HL-60 (cell line): ENCODE data around the gene KIAA0232.

Experiments used
- DNase-seq, 2 experiments: peaks; one replicate each; pipeline ENCODE4 v3.0.0-alpha.2; 2010 to 2020; ENCODE audit warnings: low read depth in 1 of 2, low spot score in 1 of 2
- H3K27ac ChIP-seq: fragments of 250-450 bp; sonication (Bioruptor Pico); replicated peaks from 2 replicates; pipeline ENCODE4 v1.5.1; 2020; ENCODE audit warnings: mild to moderate bottlenecking, moderate library complexity
- H3K27me3 ChIP-seq: fragments of 250-450 bp; sonication (Bioruptor Pico); 2 replicates; pipeline ENCODE4 v1.5.1; 2021; ENCODE audit warnings: mild to moderate bottlenecking, moderate library complexity; ENCODE audit not compliant: insufficient read depth, poor library complexity, severe bottlenecking
- H3K4me3 ChIP-seq: replicated peaks from 2 replicates; pipeline ENCODE4 v1.5.1; 2011; ENCODE audit warnings: mild to moderate bottlenecking, control low read depth, low read length; ENCODE audit not compliant: insufficient read depth
- CTCF ChIP-seq: IDR thresholded peaks from one replicate; pipeline ENCODE4 v1.5.1; 2011; ENCODE audit warnings: low read length, control low read depth, inconsistent platforms; ENCODE audit not compliant: insufficient read depth
- GABPA ChIP-seq: IDR thresholded peaks from 2 replicates; pipeline ENCODE4 v1.6.1; 2012; ENCODE audit warnings: low read depth
- POLR2AphosphoS5 ChIP-seq: IDR thresholded peaks from 2 replicates; pipeline ENCODE4 v1.6.1; 2012; ENCODE audit warnings: low read depth
- REST ChIP-seq: IDR thresholded peaks from 2 replicates; pipeline ENCODE4 v1.6.1; 2012; ENCODE audit warnings: low read depth; ENCODE audit not compliant: insufficient replicate concordance
- SPI1 ChIP-seq: IDR thresholded peaks from 2 replicates; pipeline ENCODE4 v1.6.1; 2012; ENCODE audit warnings: low read depth, mild to moderate bottlenecking, borderline replicate concordance

Gene KIAA0232

GRCh38 chr4:6894528-6895498 is 112.3 kb downstream of the KIAA0232 start:
- TF ChIP-seq POLR2AphosphoS5 (no peak), REST (no peak), SPI1 (no peak)
- no peak overlapping the region for H3K27ac ChIP-seq
- no peak for DNase-seq

DNA sequence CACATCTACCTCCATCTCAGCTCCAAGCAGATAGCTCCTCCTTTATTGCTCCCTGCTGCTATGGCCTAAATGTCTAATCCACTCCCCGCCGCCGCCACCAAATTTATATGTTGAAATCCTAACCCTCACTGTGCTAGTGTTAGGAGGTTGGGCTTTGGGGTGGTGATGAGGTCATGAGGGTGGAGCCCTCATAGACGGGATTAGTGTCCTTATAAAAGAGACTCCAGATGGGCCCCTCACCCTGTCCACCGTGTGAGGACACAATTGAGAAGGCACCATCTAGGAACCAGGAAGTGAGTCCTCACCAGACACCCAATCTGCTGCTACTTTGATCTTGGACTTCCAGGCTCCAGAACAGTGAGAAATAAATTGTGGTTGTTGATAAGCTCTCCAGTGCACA is 113.5 kb downstream of the KIAA0232 start:
- H3K4me3 ChIP-seq, result no peak overlapping the region
- DNase-seq, result no peak

More at GRCh38 chr4:6894528-6895498, 112.3 kb downstream of the KIAA0232 start:
- no peak overlapping the region for H3K4me3 ChIP-seq
- H3K27me3 ChIP-seq, result no peaks in the 10 kb centered on the region

DNA sequence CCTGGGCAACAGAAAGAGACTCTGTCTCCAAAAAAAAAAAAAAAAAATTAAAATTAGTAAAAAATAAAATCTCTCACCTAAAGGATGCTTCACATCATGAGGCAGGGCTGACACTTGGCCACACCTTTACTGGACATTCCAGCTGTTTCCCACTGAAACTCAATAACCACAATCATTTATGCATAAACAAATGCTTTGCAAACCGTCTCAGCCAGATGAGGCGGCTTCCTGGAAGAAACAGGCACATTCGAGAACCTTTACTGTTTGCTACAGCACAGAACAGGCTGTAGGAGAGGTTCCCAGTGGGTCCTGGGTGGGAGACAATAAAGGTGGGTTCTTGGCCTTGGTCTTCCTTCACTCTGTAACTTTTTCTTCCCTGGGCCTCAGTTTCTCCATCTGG is 116.2 kb downstream of the KIAA0232 start:
- no peak for TF ChIP-seq CTCF
- TF ChIP-seq POLR2AphosphoS5, result no peak
- no peak for TF ChIP-seq REST
- TF ChIP-seq SPI1, result no peak
- TF ChIP-seq GABPA, result no peak
- Histone ChIP-seq H3K27ac (no peak overlapping the region), H3K4me3 (no peak overlapping the region), H3K27me3 (no peaks in the 10 kb centered on the region)
- DNase-seq, result no peak

More for the DNA sequence above, 113.5 kb downstream of the KIAA0232 start:
- no peak overlapping the region for H3K27ac ChIP-seq
- no peaks in the 10 kb centered on the region for H3K27me3 ChIP-seq
- TF ChIP-seq REST, result no peak
- no peak for TF ChIP-seq SPI1
- TF ChIP-seq GABPA, result no peak
- TF ChIP-seq POLR2AphosphoS5, result no peak
- no peak for TF ChIP-seq CTCF
